Type B pancreatic cell (in vitro differentiated cells): Measurements from ENCODE around the gene F11. TPM values are rescaled to one million over a fixed set of nuclear protein-coding genes. Genes with fewer than 3 reads are reported as not detected.

Source experiments
- DNase-seq: peaks from one replicate; pipeline ENCODE4 v3.0.0; 2021; ENCODE audit warnings: mixed read lengths; ENCODE audit not compliant: unreplicated experiment; ENCODE audit errors: extremely low spot score
- H3K27ac Mint-ChIP-seq: 2 replicates; pipeline ENCODE4 v1.8.0; 2021; ENCODE audit warnings: mild to moderate bottlenecking, mixed read lengths
- H3K27me3 Mint-ChIP-seq: 2 replicates; pipeline ENCODE4 v1.8.0; 2021; ENCODE audit warnings: mixed read lengths
- H3K36me3 Mint-ChIP-seq: 2 replicates; pipeline ENCODE4 v1.8.0; 2021; ENCODE audit warnings: mixed read lengths
- H3K4me1 Mint-ChIP-seq: one replicate; pipeline ENCODE4 v1.8.0; 2021; ENCODE audit warnings: mixed read lengths; ENCODE audit not compliant: unreplicated experiment
- H3K4me3 Mint-ChIP-seq: 2 replicates; pipeline ENCODE4 v1.8.0; 2021; ENCODE audit warnings: mild to moderate bottlenecking, mixed read lengths
- H3K9me3 Mint-ChIP-seq: 2 replicates; pipeline ENCODE4 v1.8.0; 2021; ENCODE audit warnings: mixed read lengths
- CTCF ChIP-seq: fragments of 200-600 bp; sonication (generic); conservative IDR thresholded peaks from 2 replicates; pipeline ENCODE4 v1.5.0; 2021; ENCODE audit warnings: antibody characterized with exemption, mild to moderate bottlenecking
- total RNA-seq: library from RNA; stranded (reverse); gene quantifications from 2 replicates; pipeline ENCODE4 v1.2.1, GENCODE V29; 2021; ENCODE audit warnings: low replicate concordance

F11 gene
- total RNA-seq, 1 donor from 2014 or later = 0.72 TPM

GRCh38 chr4:186299291-186299690, 33.3 kb downstream of the F11 start:
- peaks cover 26% of the 10 kb centered on the region for H3K27me3 Mint-ChIP-seq
- DNase-seq = no peak
- H3K36me3 Mint-ChIP-seq = no peaks in the 10 kb centered on the region
- no peaks in the 10 kb centered on the region for H3K9me3 Mint-ChIP-seq
- no peak for TF ChIP-seq CTCF
- H3K4me1 Mint-ChIP-seq = no peaks in the 10 kb centered on the region
- H3K27ac Mint-ChIP-seq = no peak overlapping the region
- no peak overlapping the region for H3K4me3 Mint-ChIP-seq

DNA sequence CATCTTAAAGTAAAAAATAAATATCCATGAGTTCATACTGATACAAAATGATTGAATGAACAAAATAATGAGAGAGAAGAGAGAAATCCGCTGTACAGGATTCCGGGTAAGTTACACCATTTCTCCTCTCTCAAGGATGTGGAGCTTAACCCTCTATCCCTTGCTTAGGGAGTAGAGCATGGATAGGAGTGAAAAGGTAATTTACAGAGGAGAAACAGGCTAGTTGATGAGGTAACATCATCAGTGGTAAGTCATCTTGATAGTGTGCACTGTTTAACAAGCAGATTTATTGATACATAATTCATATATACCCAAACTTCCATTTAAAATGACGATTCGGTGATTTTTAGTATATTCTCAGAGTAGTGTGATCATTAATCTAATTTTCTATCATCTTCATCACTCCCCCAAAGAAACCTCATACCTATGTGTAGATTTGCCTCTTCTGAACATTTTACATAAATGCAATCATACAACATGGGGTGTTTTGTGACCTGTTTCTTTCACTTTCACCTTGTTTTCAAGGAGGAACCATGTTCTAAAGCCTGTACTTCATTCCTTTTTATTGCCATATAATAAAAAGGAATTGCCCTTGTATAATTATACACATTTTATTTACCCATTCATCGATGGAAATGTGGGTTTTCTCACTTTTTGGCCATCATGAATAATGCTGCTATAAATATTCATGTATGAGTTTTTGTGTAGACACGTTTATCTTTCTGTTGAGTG, 34.8 kb downstream of the F11 start:
- no peak for TF ChIP-seq CTCF
- no peak overlapping the region for H3K27ac Mint-ChIP-seq
- no peaks in the 10 kb centered on the region for H3K36me3 Mint-ChIP-seq
- H3K27me3 Mint-ChIP-seq = peaks cover 26% of the 10 kb centered on the region
- H3K4me3 Mint-ChIP-seq = no peak overlapping the region
- no peaks in the 10 kb centered on the region for H3K4me1 Mint-ChIP-seq
- no peak for DNase-seq
- no peaks in the 10 kb centered on the region for H3K9me3 Mint-ChIP-seq

DNA sequence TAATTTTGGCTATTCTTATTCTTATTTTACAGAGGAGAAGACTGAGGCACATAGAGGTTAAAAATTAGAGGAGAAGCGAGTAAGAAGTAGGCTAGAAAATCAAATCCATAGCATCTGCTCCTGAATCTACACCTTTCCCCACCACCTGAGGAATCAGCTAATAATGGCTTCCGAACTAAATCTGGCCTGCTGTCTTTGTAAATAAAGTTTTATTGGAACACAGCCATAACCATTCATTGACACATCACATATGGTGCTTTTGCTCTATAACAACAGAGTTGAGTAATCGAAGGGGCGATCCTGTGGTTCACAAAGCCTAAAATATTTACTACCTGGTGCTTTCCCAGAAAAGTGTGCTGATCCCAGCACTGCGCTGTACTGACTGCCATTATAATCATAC, 38.2 kb downstream of the F11 start:
- H3K27ac Mint-ChIP-seq = no peak overlapping the region
- H3K36me3 Mint-ChIP-seq = no peaks in the 10 kb centered on the region
- peaks cover 10% of the 10 kb centered on the region for H3K27me3 Mint-ChIP-seq
- no peak for TF ChIP-seq CTCF
- H3K4me1 Mint-ChIP-seq = no peaks in the 10 kb centered on the region
- DNase-seq = no peak
- no peaks in the 10 kb centered on the region for H3K9me3 Mint-ChIP-seq
- H3K4me3 Mint-ChIP-seq = no peak overlapping the region

DNA sequence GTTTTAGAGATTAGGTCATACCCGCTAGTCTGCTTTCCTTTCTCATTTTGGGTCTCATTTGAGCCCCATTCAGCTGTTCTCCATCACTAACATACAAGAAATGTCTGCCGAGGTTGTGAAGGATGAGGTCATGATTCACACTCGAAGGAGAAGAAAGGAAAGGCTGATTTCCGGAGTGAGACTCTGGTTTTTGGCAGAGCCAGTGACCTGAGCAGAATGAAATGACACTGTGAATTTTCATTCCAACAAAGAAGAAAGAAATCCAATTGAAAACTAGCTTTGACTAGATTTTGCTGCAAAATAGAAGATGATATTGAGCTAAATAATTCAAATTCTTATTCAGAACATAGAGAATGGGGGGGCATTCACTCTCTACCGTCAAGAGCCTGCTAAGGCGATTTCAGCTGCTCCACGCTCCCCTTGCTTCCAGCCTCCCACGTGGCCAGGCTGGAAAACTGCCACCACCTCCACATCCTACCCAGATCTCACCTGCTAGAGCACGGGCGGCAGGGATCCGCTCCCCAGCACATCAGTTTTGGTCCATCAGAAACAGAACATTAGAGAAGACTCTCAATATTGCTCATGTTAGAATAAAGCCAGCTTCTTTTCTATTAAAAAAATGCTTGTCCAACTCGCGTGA, 39.0 kb downstream of the F11 start:
- H3K27ac Mint-ChIP-seq = no peak overlapping the region
- H3K36me3 Mint-ChIP-seq = no peaks in the 10 kb centered on the region
- DNase-seq = no peak
- no peaks in the 10 kb centered on the region for H3K9me3 Mint-ChIP-seq
- no peak for TF ChIP-seq CTCF
- no peak overlapping the region for H3K4me3 Mint-ChIP-seq
- H3K27me3 Mint-ChIP-seq = peaks cover 7% of the 10 kb centered on the region
- no peaks in the 10 kb centered on the region for H3K4me1 Mint-ChIP-seq

GRCh38 chr4:186307497-186307896, 41.5 kb downstream of the F11 start:
- Mint-ChIP-seq H3K4me1 (no peaks in the 10 kb centered on the region), H3K36me3 (no peaks in the 10 kb centered on the region), H3K27me3 (no peaks in the 10 kb centered on the region), H3K4me3 (no peak overlapping the region), H3K9me3 (no peaks in the 10 kb centered on the region), H3K27ac (no peak overlapping the region)
- no peak for DNase-seq
- no peak for TF ChIP-seq CTCF
